Natural killer cell (primary cell): ENCODE measurements around the gene COL1A1. TPM values are rescaled to one million over a fixed set of nuclear protein-coding genes. Genes with fewer than 3 reads are reported as not detected.

Source experiments
- ATAC-seq, 3 donors: fragments of 150-1000 bp in 2 of 3; fragments of 200-7000 bp in 1 of 3; cut with Tn5 transposase; 1 replicate in 1 of 3; 2 replicates in 2 of 3; pipeline ENCODE4 v1.10.0; 2021; ENCODE audit warnings: mild to moderate bottlenecking in 2 of 3, moderate library complexity in 2 of 3
- DNase-seq, 2 donors: peaks; one replicate each; pipeline versions ENCODE4 v3.0.0 to v3.0.0-alpha.2; 2013 to 2021; ENCODE audit warnings: mixed read lengths in 1 of 2
- H3K27ac ChIP-seq: one replicate; pipeline ENCODE4 v1.5.1; 2013; ENCODE audit warnings: mild to moderate bottlenecking, low read length
- H3K27me3 ChIP-seq: one replicate; pipeline ENCODE4 v1.6.1; 2013; ENCODE audit warnings: low read length; ENCODE audit not compliant: control insufficient read depth, insufficient read depth
- H3K36me3 ChIP-seq: one replicate; pipeline ENCODE4 v1.6.1; 2013; ENCODE audit warnings: low read length; ENCODE audit not compliant: control insufficient read depth, insufficient read depth
- H3K4me1 ChIP-seq: one replicate; pipeline ENCODE4 v1.6.1; 2013; ENCODE audit warnings: low read length; ENCODE audit not compliant: control insufficient read depth, insufficient read depth
- H3K4me3 ChIP-seq: one replicate; pipeline ENCODE4 v1.5.1; 2013; ENCODE audit warnings: low read length
- H3K9me3 ChIP-seq: one replicate; pipeline ENCODE4 v1.6.1; 2013; ENCODE audit warnings: low read length; ENCODE audit not compliant: control insufficient read depth, insufficient read depth
- H3K27ac Mint-ChIP-seq, 2 donors: one replicate each; pipeline ENCODE4 v1.8.0; 2022; ENCODE audit warnings: mild to moderate bottlenecking in 2 of 2, mixed read lengths in 2 of 2, moderate library complexity in 1 of 2
- H3K27me3 Mint-ChIP-seq, 2 donors: one replicate each; pipeline ENCODE4 v1.8.0; 2022; ENCODE audit warnings: low read depth in 2 of 2, mixed read lengths in 2 of 2
- H3K36me3 Mint-ChIP-seq: one replicate; pipeline ENCODE4 v1.8.0; 2022; ENCODE audit warnings: mixed read lengths
- H3K4me1 Mint-ChIP-seq, 2 donors: one replicate each; pipeline ENCODE4 v1.8.0; 2022; ENCODE audit warnings: mixed read lengths in 2 of 2
- H3K4me3 Mint-ChIP-seq: one replicate; pipeline ENCODE4 v1.8.0; 2022; ENCODE audit warnings: mild to moderate bottlenecking, moderate library complexity, mixed read lengths
- H3K9me3 Mint-ChIP-seq, 2 donors: one replicate each; pipeline ENCODE4 v1.8.0; 2022; ENCODE audit warnings: mixed read lengths in 2 of 2
- CTCF ChIP-seq: fragments of 200-600 bp; IDR thresholded peaks from one replicate; pipeline ENCODE4 v1.8.0; 2022; ENCODE audit warnings: antibody characterized with exemption
- WGBS: methylation state at CpG from one replicate; pipeline ENCODE4 v1.1.7; 2013; ENCODE audit warnings: missing lambda C conversion rate; ENCODE audit not compliant: insufficient coverage; 5-methylcytosine and 5-hydroxymethylcytosine counted together
- intact Hi-C: fragments of 100-400 bp; cut with micrococcal nuclease; formaldehyde crosslinking; loops from one replicate; pipeline ENCODE4 v1.14.2; 2022
- total RNA-seq, 4 donors: library from RNA; stranded (reverse); fragments of 120-200 nt in 1 of 4; gene quantifications; one replicate each; pipeline versions ENCODE4 v1.2.3 to v1.2.4, GENCODE V29; 2013 to 2022

The COL1A1 gene
- total RNA-seq, 3 donors from 2014 or later (not counting 1 experiment from before 2014, with no cell fraction given), result 2.3 to 7.5 (median 2.6) TPM

- Mint-ChIP-seq H3K4me3 (peak overlapping the region; percentile 67), H3K36me3 (no peaks in the 10 kb centered on the region), H3K4me1 (peaks cover 70 to 92% of the 10 kb centered on the region in 2 donors), H3K9me3 (no peaks in the 10 kb centered on the region), H3K27ac (peak overlapping the region; percentile 81 to 84), H3K27me3 (no peaks in the 10 kb centered on the region)
- Histone ChIP-seq H3K4me1 (peaks cover 75% of the 10 kb centered on the region), H3K27me3 (no peaks in the 10 kb centered on the region), H3K36me3 (peaks cover 82% of the 10 kb centered on the region), H3K4me3 (no peak overlapping the region), H3K9me3 (no peaks in the 10 kb centered on the region), H3K27ac (peak overlapping the region; percentile 44)
- peak; percentile 54 to 61 (median 60) for ATAC-seq
- intact Hi-C loops, result no loop called here
- DNase-seq, result peak in 1 of 2 donors; percentile 51
- 21% methylated on average over 8 of the region's 8 CpGs for whole genome bisulfite sequencing
- TF ChIP-seq CTCF, result no peak
Measured at GRCh38 chr17:50141745-50142110, 59.7 kb downstream of the COL1A1 start.

- H3K27me3 Mint-ChIP-seq, result no peaks in the 10 kb centered on the region
- intact Hi-C loops, result no loop called here
- TF ChIP-seq CTCF, result no peak
- peaks cover 66 to 91% of the 10 kb centered on the region in 2 donors for H3K4me1 Mint-ChIP-seq
- Histone ChIP-seq H3K4me3 (no peak overlapping the region), H3K4me1 (peaks cover 70% of the 10 kb centered on the region), H3K9me3 (no peaks in the 10 kb centered on the region), H3K27ac (peak overlapping the region; percentile 44), H3K27me3 (no peaks in the 10 kb centered on the region), H3K36me3 (peaks cover 87% of the 10 kb centered on the region)
- H3K4me3 Mint-ChIP-seq, result peak overlapping the region; percentile 67
- DNase-seq (no peak), ATAC-seq (no peak)
- H3K36me3 Mint-ChIP-seq, result no peaks in the 10 kb centered on the region
- peak overlapping the region; percentile 81 to 84 for H3K27ac Mint-ChIP-seq
- no peaks in the 10 kb centered on the region for H3K9me3 Mint-ChIP-seq
- WGBS, result 92% methylated on average over 16 of the region's 16 CpGs
Measured at GRCh38 chr17:50141026-50141744, 60.2 kb downstream of the COL1A1 start.

GRCh38 chr17:50139950-50140885 lies 61.2 kb downstream of the COL1A1 start:
- Histone ChIP-seq H3K36me3 (peaks cover 93% of the 10 kb centered on the region), H3K27ac (peak overlapping the region; percentile 37), H3K4me1 (peaks cover 60% of the 10 kb centered on the region), H3K27me3 (no peaks in the 10 kb centered on the region), H3K9me3 (no peaks in the 10 kb centered on the region), H3K4me3 (no peak overlapping the region)
- H3K9me3 Mint-ChIP-seq, result no peaks in the 10 kb centered on the region
- H3K27me3 Mint-ChIP-seq, result no peaks in the 10 kb centered on the region
- no peaks in the 10 kb centered on the region for H3K36me3 Mint-ChIP-seq
- peak; percentile 91 for TF ChIP-seq CTCF
- DNase-seq, result peak; percentile 81 to 88
- ATAC-seq, result peak; percentile 88 to 90 (median 89)
- intact Hi-C loops, result loop anchor here (1.0 kb wide), 1 partner anchor 21 kb away; no protein-coding TSS in a partner anchor
- 22% methylated on average over 17 of the region's 19 CpGs for WGBS
- peak overlapping the region; percentile 81 to 84 for H3K27ac Mint-ChIP-seq
- peak overlapping the region; percentile 14 for H3K4me3 Mint-ChIP-seq
- peaks cover 58 to 82% of the 10 kb centered on the region in 2 donors for H3K4me1 Mint-ChIP-seq
